Cardiac muscle cell (in vitro differentiated cells and primary cell): ENCODE measurements around the gene FCGR3B. TPM values are rescaled to one million over a fixed set of nuclear protein-coding genes. Genes with fewer than 3 reads are reported as not detected.
"Not testable (repeated sequence)": the region's sequence is repeated elsewhere in the genome, so short reads cannot be mapped to it uniquely, and the experiment has no call there.

ENCODE experiments used
- DNase-seq, 2 donors: peaks; one replicate each; pipeline versions ENCODE4 v3.0.0 to v3.0.0-alpha.2; 2010 to 2017; ENCODE audit warnings: low read depth in 1 of 2, low spot score in 1 of 2
- H3K27ac ChIP-seq: fragments of 200-600 bp; sonication (generic); 2 replicates; pipeline ENCODE4 v1.5.1; 2016
- H3K27me3 ChIP-seq: fragments of 200-600 bp; sonication (generic); 2 replicates; pipeline ENCODE4 v1.6.0; 2016; ENCODE audit warnings: control low read depth
- H3K36me3 ChIP-seq: fragments of 200-600 bp; sonication (generic); 2 replicates; pipeline ENCODE4 v1.5.1; 2016; ENCODE audit warnings: control low read depth
- H3K4me1 ChIP-seq: fragments of 200-600 bp; sonication (generic); 2 replicates; pipeline ENCODE4 v1.8.1; 2017; ENCODE audit warnings: low read depth, mild to moderate bottlenecking, mixed run types
- H3K4me3 ChIP-seq: fragments of 200-600 bp; sonication (generic); 2 replicates; pipeline ENCODE4 v1.5.1; 2016; ENCODE audit warnings: mild to moderate bottlenecking
- H3K9me3 ChIP-seq: fragments of 200-600 bp; sonication (generic); 2 replicates; pipeline ENCODE4 v1.5.1; 2017; ENCODE audit warnings: low read depth, mild to moderate bottlenecking, control low read depth
- CTCF ChIP-seq: IDR thresholded peaks from 2 replicates; pipeline ENCODE4 v1.5.1; 2012; ENCODE audit warnings: low read depth, mild to moderate bottlenecking, low read length
- polyA plus RNA-seq: library from polyadenylated mRNA; unstranded; fragments of >200 nt; fragmentation: Nextera tagmentation; extraction: Ambion mirVana; gene quantifications from 2 replicates; pipeline ENCODE4 v1.2.1, GENCODE V29; 2016
- total RNA-seq: library from RNA; depleted of rRNA; stranded (reverse); fragments of >200 nt; gene quantifications from 2 replicates; pipeline ENCODE4 v1.2.3, GENCODE V29; 2016

Gene FCGR3B
- total and polyA plus RNA-seq, 2 experiments from 2014 or later, result not detected

- H3K4me3 ChIP-seq, DNase-seq, H3K36me3 ChIP-seq, H3K4me1 ChIP-seq, H3K27me3 ChIP-seq, H3K27ac ChIP-seq, H3K9me3 ChIP-seq: not testable (repeated sequence)
These were observed 31.8 kb upstream of the FCGR3B start, which contains the start of gene FCGR2B for GRCh38 chr1:161662684-161663339. Gene FCGR2B, plus strand, starts transcription at chr1:161663143. Its CDS starts 99 bp downstream, at chr1:161663242.

GRCh38 chr1:161661660-161662311, 30.8 kb upstream of the FCGR3B start:
- H3K27ac ChIP-seq, H3K9me3 ChIP-seq, H3K4me1 ChIP-seq, H3K4me3 ChIP-seq, DNase-seq, H3K36me3 ChIP-seq, H3K27me3 ChIP-seq: not testable (repeated sequence)

GRCh38 chr1:161658524-161658923, 27.5 kb upstream of the FCGR3B start:
- H3K4me3 ChIP-seq, H3K27me3 ChIP-seq, DNase-seq, H3K4me1 ChIP-seq, H3K36me3 ChIP-seq, H3K27ac ChIP-seq, H3K9me3 ChIP-seq: not testable (repeated sequence)

GRCh38 chr1:161653971-161654370, 23.0 kb upstream of the FCGR3B start:
- H3K27me3 ChIP-seq, H3K27ac ChIP-seq, H3K36me3 ChIP-seq, DNase-seq, H3K4me1 ChIP-seq, H3K4me3 ChIP-seq, H3K9me3 ChIP-seq: not testable (repeated sequence)

- H3K27me3 ChIP-seq, H3K4me1 ChIP-seq, H3K27ac ChIP-seq, H3K4me3 ChIP-seq, DNase-seq, H3K9me3 ChIP-seq, H3K36me3 ChIP-seq: not testable (repeated sequence)
These were observed 22.6 kb upstream of the FCGR3B start for GRCh38 chr1:161653541-161653940.

- H3K27me3 ChIP-seq, H3K4me3 ChIP-seq, H3K4me1 ChIP-seq, H3K9me3 ChIP-seq, H3K27ac ChIP-seq, H3K36me3 ChIP-seq: not testable (repeated sequence)
- peak; percentile 48 for TF ChIP-seq CTCF
- DNase-seq, result peak; percentile 13 to 60
These were observed 16.8 kb upstream of the FCGR3B start for GRCh38 chr1:161647507-161648360.

- not testable (repeated sequence) for H3K9me3 ChIP-seq
These were observed 13.9 kb upstream of the FCGR3B start for GRCh38 chr1:161644855-161645254.

GRCh38 chr1:161643481-161644208, 12.7 kb upstream of the FCGR3B start:
- H3K4me3 ChIP-seq, H3K27ac ChIP-seq, H3K9me3 ChIP-seq, H3K27me3 ChIP-seq, H3K36me3 ChIP-seq, H3K4me1 ChIP-seq, DNase-seq: not testable (repeated sequence)

More at GRCh38 chr1:161644855-161645254, 13.9 kb upstream of the FCGR3B start:
- not testable (repeated sequence) for H3K27ac ChIP-seq, H3K27me3 ChIP-seq, DNase-seq, H3K4me1 ChIP-seq, H3K36me3 ChIP-seq, H3K4me3 ChIP-seq
